ENCODE measurements around the gene ABCC2.
"Not testable (repeated sequence)": the region's sequence is repeated elsewhere in the genome, so short reads cannot be mapped to it uniquely, and the experiment has no call there.

The ABCC2 gene

GRCh38 chr10:99782447-99783286 lies at the start of gene ABCC2:
Gene ABCC2, plus strand, starts transcription at chr10:99782640. Its CDS starts 205 bp downstream, at chr10:99782845.
- no peak for DNase-seq (ENCODE audit: extremely low read depth, low read depth)
- no peak for TF ChIP-seq CTCF (IDR thresholded peaks at IDR 0.05; ENCODE audit: low read depth, low read length)

DNA sequence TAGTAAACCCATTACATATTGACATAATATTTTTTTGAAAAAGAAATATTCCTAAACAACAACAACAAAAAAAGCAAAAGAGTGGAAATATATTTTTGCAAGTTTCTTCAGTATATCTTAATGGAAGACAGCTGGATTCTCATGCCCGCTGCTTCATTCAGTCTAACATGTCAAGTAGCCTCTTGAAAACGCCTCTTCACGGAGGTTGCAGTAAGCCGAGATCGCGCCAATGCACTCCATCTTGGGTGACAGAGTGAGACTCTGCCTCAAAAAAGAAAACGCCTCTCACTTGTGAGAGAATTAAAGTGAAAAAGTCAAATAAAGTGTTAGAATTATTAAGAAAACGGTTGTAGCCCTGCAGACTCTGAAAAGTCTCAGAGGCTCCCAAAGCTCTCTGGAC lies 49.1 kb upstream of the ABCC2 start:
- no peak for TF ChIP-seq CTCF (IDR thresholded peaks at IDR 0.05; ENCODE audit: low read depth, low read length)
- no peak for DNase-seq (ENCODE audit: extremely low read depth, low read depth)

DNA sequence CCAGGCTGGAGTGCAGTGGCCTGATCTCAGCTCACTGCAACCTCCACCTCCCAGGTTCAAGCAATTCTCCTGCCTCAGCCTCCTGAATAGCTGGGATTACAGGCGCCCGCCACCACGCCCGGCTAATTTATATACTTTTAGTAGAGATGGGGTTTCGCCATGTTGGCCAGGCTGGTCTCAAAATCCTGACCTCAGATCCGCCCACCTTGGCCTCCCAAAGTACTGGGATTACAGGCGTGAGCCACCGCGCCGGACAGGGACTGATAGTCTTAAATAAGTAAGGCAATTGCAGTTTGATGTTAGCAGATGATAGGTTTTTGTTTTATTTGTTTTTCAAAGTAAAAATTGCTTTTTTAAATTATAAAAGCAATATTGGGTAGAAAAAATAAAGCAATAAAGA lies 48.3 kb upstream of the ABCC2 start:
- not testable (repeated sequence) for DNase-seq (ENCODE audit: extremely low read depth, low read depth)

- TF ChIP-seq CTCF (IDR thresholded peaks at IDR 0.05; ENCODE audit: low read depth, low read length): no peak
These were observed 42.2 kb upstream of the ABCC2 start for GRCh38 chr10:99740260-99740659.

DNA sequence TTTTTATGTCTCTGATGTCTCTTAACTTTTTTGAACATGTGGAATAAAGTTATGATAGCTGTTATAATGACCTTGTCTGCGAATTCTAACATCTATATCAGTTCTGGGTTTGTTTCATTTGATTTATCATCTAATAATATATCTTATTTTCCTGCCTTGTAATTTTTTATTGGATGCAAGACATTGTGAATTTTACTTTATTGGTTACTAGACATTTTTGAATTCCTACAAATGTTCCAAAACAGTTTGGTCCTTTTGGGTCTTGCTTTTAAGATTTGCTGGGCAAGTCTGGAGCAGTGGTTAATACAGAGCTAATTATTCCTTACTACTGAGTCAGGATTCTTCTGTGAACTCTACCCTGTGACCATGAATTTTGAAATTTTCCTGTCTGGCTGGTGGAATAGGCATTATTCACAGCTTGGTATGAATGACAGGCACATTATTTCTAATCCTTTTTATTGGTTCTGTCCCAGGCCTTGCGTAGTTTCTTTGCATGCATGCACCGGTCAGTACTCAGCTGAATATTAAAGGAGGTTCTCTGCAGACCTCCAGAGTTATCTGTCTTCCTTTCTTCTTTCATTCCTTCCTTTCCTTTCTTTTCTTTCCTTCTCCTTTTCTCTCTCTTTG lies 41.4 kb upstream of the ABCC2 start:
- TF ChIP-seq CTCF (IDR thresholded peaks at IDR 0.05; ENCODE audit: low read depth, low read length): no peak
- no peak for DNase-seq (ENCODE audit: extremely low read depth, low read depth)

More at GRCh38 chr10:99740260-99740659, 42.2 kb upstream of the ABCC2 start:
- no peak for DNase-seq (ENCODE audit: extremely low read depth, low read depth)

DNA sequence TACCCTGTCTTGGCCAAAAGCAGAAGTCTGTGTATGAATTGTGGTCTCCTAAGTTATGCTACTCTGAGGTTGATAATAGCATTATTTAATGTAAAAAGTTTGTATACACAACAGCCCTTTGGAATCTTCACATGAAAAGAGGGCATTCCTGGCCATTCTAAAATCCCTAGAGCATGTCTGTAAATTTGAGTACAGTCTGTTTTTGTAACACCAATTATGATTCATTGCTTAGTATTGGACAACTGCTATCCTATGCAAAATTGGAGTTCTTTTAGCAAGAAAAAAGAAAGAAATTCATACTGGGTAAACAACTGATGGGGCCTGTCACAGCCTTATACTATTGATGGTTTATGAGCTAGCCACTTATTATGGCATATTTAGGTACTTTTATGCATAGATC lies 40.2 kb upstream of the ABCC2 start:
- no peak for TF ChIP-seq CTCF (IDR thresholded peaks at IDR 0.05; ENCODE audit: low read depth, low read length)
- DNase-seq (ENCODE audit: extremely low read depth, low read depth): peak; percentile 52

DNA sequence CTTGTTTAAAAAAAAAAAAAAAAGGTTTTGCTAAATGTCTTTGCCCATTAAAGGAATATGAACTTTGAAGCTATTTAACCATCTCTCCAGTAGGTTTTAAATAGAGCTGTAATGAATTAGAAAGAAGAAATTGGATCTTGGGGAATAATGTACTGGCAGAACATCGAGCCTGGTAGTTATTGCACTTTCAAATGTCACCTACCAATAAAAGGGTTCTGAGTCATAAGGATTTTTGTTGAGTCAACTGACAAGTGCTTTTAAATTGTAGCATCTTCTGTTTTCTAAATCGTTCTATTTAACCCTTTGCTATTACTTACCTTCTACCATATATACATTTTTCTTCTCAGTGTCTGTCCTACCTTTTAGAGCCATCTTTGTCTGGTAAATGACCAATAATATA lies 39.7 kb upstream of the ABCC2 start:
- no peak for TF ChIP-seq CTCF (IDR thresholded peaks at IDR 0.05; ENCODE audit: low read depth, low read length)
- no peak for DNase-seq (ENCODE audit: extremely low read depth, low read depth)
